Hematopoietic multipotent progenitor cell treated with erythropoietin and hydrocortisone succinate and interleukin-3 and kit ligand, for 17 days (in vitro differentiated cells): ENCODE data around the gene DLG2.

ENCODE experiments used
- DNase-seq: peaks from one replicate; pipeline ENCODE4 v3.0.0-alpha.2; 2015; ENCODE audit warnings: low spot score

Gene DLG2

GRCh38 chr11:83568516-83568915 is 2058.6 kb downstream of the DLG2 start:
- no peak for DNase-seq

- no peak for DNase-seq
Measured at GRCh38 chr11:83566950-83567349, 2060.2 kb downstream of the DLG2 start.

- DNase-seq = no peak
Measured at GRCh38 chr11:83564870-83565269, 2062.3 kb downstream of the DLG2 start.

GRCh38 chr11:83558281-83558680 is 2068.9 kb downstream of the DLG2 start:
- no peak for DNase-seq

GRCh38 chr11:83557653-83558052 is 2069.5 kb downstream of the DLG2 start:
- DNase-seq = no peak

GRCh38 chr11:83554876-83555275 is 2072.3 kb downstream of the DLG2 start:
- DNase-seq = no peak

- DNase-seq = no peak
Measured at GRCh38 chr11:83549984-83550667, 2077.0 kb downstream of the DLG2 start.

GRCh38 chr11:83546368-83546767 is 2080.8 kb downstream of the DLG2 start:
- DNase-seq = no peak

- DNase-seq = no peak
Measured at GRCh38 chr11:83545494-83546260, 2081.5 kb downstream of the DLG2 start.

- no peak for DNase-seq
Measured at GRCh38 chr11:83544846-83545245, 2082.3 kb downstream of the DLG2 start.

- no peak for DNase-seq
Measured at GRCh38 chr11:83543706-83544439, 2083.3 kb downstream of the DLG2 start.

GRCh38 chr11:83542861-83543260 is 2084.3 kb downstream of the DLG2 start:
- DNase-seq = no peak

GRCh38 chr11:83540728-83541127 is 2086.4 kb downstream of the DLG2 start:
- no peak for DNase-seq

- DNase-seq = no peak
Measured at GRCh38 chr11:83540112-83540675, 2086.9 kb downstream of the DLG2 start.

GRCh38 chr11:83538286-83538685 is 2088.9 kb downstream of the DLG2 start:
- DNase-seq = no peak

GRCh38 chr11:83537131-83537610 is 2090.0 kb downstream of the DLG2 start:
- no peak for DNase-seq

GRCh38 chr11:83533166-83533565 is 2094.0 kb downstream of the DLG2 start:
- no peak for DNase-seq

GRCh38 chr11:83528877-83529276 is 2098.3 kb downstream of the DLG2 start:
- DNase-seq = no peak

GRCh38 chr11:83528225-83528624 is 2098.9 kb downstream of the DLG2 start:
- no peak for DNase-seq

GRCh38 chr11:83523676-83524075 is 2103.5 kb downstream of the DLG2 start:
- DNase-seq = no peak

- no peak for DNase-seq
Measured at GRCh38 chr11:83522911-83523310, 2104.2 kb downstream of the DLG2 start.
